Sigmoid colon (tissue), 4 donors: ENCODE results near the gene PDE11A.
A peak's percentile ranks its signal among the peaks of the same experiment; 100 is the strongest.

Source experiments
- CTCF ChIP-seq, 4 experiments: fragments of 450-650 bp in 3 of 4; fragments of 200-600 bp in 1 of 4; IDR thresholded peaks; one replicate each; pipeline ENCODE4 v1.5.1; 2016 to 2019; ENCODE audit warnings: antibody characterized with exemption in 4 of 4, mild to moderate bottlenecking in 3 of 4, moderate library complexity in 2 of 4
- EP300 ChIP-seq, 4 donors: sonication (generic); formaldehyde crosslinking; IDR thresholded peaks; one replicate each; pipeline ENCODE4 v1.6.1; 2017; ENCODE audit warnings: antibody characterized with exemption in 4 of 4
- POLR2A ChIP-seq, 2 donors: fragments of 450-650 bp; IDR thresholded peaks; one replicate each; pipeline ENCODE4 v1.6.1; 2016; ENCODE audit warnings: antibody characterized with exemption in 2 of 2, mild to moderate bottlenecking in 2 of 2, moderate library complexity in 2 of 2
- POLR2AphosphoS5 ChIP-seq, 4 donors: sonication (generic); formaldehyde crosslinking; IDR thresholded peaks; one replicate each; pipeline ENCODE4 v1.6.1; 2017; ENCODE audit warnings: antibody characterized with exemption in 4 of 4

- TF ChIP-seq POLR2A (IDR thresholded peaks at IDR 0.05), result no peak
- TF ChIP-seq CTCF (IDR thresholded peaks at IDR 0.05), result no peak
- TF ChIP-seq EP300 (IDR thresholded peaks at IDR 0.05), result no peak
- peak in 1 of 4 donors; percentile 38 for TF ChIP-seq POLR2AphosphoS5 (IDR thresholded peaks at IDR 0.05)
Measured at GRCh38 chr2:177598326-177599138, 474.0 kb downstream of the PDE11A start.
